Naive thymus-derived CD4-positive, alpha-beta T cell (primary cell): Measurements from ENCODE around the gene ACIN1. TPM values are rescaled to one million over a fixed set of nuclear protein-coding genes. Genes with fewer than 3 reads are reported as not detected.

Experiments used
- ATAC-seq: fragments of 150-1000 bp; cut with Tn5 transposase; 2 replicates; pipeline ENCODE4 v1.10.0; 2021; ENCODE audit warnings: mild to moderate bottlenecking, moderate library complexity
- CTCF ChIA-PET: fragments of 350-600 bp; sonication (Branson Sonifier 250); formaldehyde crosslinking; loops from one replicate; lab custom pipeline; 2021; ENCODE audit warnings: antibody characterized with exemption; lab: Charles Lee
- POLR2A ChIA-PET: fragments of 350-600 bp; sonication (Branson Sonifier 250); formaldehyde crosslinking; loops from one replicate; lab custom pipeline; 2021; ENCODE audit warnings: antibody characterized with exemption, inconsistent platforms; lab: Charles Lee
- DNase-seq, 9 donors: peaks; one replicate each; pipeline versions ENCODE4 v3.0.0 to v3.0.0-alpha.2; 2020 to 2022; ENCODE audit warnings: mixed read lengths in 1 of 9
- H3K27ac ChIP-seq: one replicate; pipeline ENCODE4 v1.7.0; 2013; ENCODE audit warnings: mild to moderate bottlenecking, low read depth, low read length, moderate library complexity
- H3K27me3 ChIP-seq, 2 donors: one replicate each; pipeline ENCODE4 v1.7.0; 2013; ENCODE audit warnings: low read length in 2 of 2, mild to moderate bottlenecking in 2 of 2, moderate library complexity in 2 of 2; ENCODE audit not compliant: control insufficient read depth in 2 of 2, insufficient read depth in 2 of 2
- H3K36me3 ChIP-seq, 3 experiments: 1 replicate in 2 of 3; 2 replicates in 1 of 3; pipeline ENCODE4 v1.7.0; 2013; ENCODE audit warnings: low read length in 3 of 3, mild to moderate bottlenecking in 3 of 3, moderate library complexity in 1 of 3; ENCODE audit not compliant: insufficient read depth in 3 of 3, control insufficient read depth in 2 of 3
- H3K4me1 ChIP-seq, 2 donors: one replicate each; pipeline ENCODE4 v1.7.0; 2013; ENCODE audit warnings: low read length in 2 of 2, mild to moderate bottlenecking in 2 of 2, moderate library complexity in 1 of 2; ENCODE audit not compliant: control insufficient read depth in 2 of 2, insufficient read depth in 2 of 2
- H3K4me3 ChIP-seq: 2 replicates; pipeline ENCODE4 v1.7.0; 2013; ENCODE audit warnings: mild to moderate bottlenecking, low read length
- H3K9me3 ChIP-seq, 3 experiments: 1 replicate in 2 of 3; 2 replicates in 1 of 3; pipeline ENCODE4 v1.7.0; 2013; ENCODE audit warnings: low read length in 3 of 3; ENCODE audit not compliant: control insufficient read depth in 2 of 3
- H3K27ac Mint-ChIP-seq, 9 donors: one replicate each; pipeline ENCODE4 v1.8.0; 2020 to 2022; ENCODE audit warnings: mixed read lengths in 9 of 9, mild to moderate bottlenecking in 8 of 9, moderate library complexity in 5 of 9, inconsistent platforms in 2 of 9
- H3K27me3 Mint-ChIP-seq, 5 donors: one replicate each; pipeline ENCODE4 v1.8.0; 2021 to 2022; ENCODE audit warnings: mixed read lengths in 5 of 5, mild to moderate bottlenecking in 1 of 5
- H3K36me3 Mint-ChIP-seq, 5 donors: one replicate each; pipeline ENCODE4 v1.8.0; 2020 to 2022; ENCODE audit warnings: mixed read lengths in 5 of 5, mild to moderate bottlenecking in 3 of 5, inconsistent platforms in 1 of 5
- H3K4me1 Mint-ChIP-seq, 7 donors: one replicate each; pipeline ENCODE4 v1.8.0; 2020 to 2022; ENCODE audit warnings: mixed read lengths in 7 of 7, mild to moderate bottlenecking in 3 of 7, inconsistent platforms in 1 of 7
- H3K4me3 Mint-ChIP-seq, 10 donors: one replicate each; pipeline ENCODE4 v1.8.0; 2020 to 2022; ENCODE audit warnings: mild to moderate bottlenecking in 10 of 10, mixed read lengths in 10 of 10, moderate library complexity in 6 of 10, inconsistent platforms in 2 of 10
- H3K9me3 Mint-ChIP-seq, 11 donors: one replicate each; pipeline ENCODE4 v1.8.0; 2020 to 2022; ENCODE audit warnings: mixed read lengths in 11 of 11, mild to moderate bottlenecking in 4 of 11, inconsistent platforms in 1 of 11, moderate library complexity in 1 of 11
- intact Hi-C, 2 donors: fragments of 100-400 bp; cut with micrococcal nuclease; formaldehyde crosslinking; loops; one replicate each; pipeline ENCODE4 v1.15.1; 2023
- polyA plus RNA-seq, 2 donors: library from polyadenylated mRNA; unstranded; fragments of 300-500 nt; fragmentation: Illumina TruSeq; gene quantifications; one replicate each; pipeline ENCODE4 v1.2.3, GENCODE V29; 2021
- total RNA-seq, 6 experiments: library from RNA in 5 of 6; stranded (reverse) in 5 of 6; gene quantifications; 1 replicate in 5 of 6; 2 replicates in 1 of 6; pipeline ENCODE4 v1.2.3 and lab custom pipeline; 2021 to 2026

ACIN1 gene
- total and polyA plus RNA-seq, 7 experiments from 2014 or later = 8.7 to 360 (median 241) TPM

GRCh38 chr14:23040100-23040499 lies 54.8 kb downstream of the ACIN1 start:
- no peaks in the 10 kb centered on the region for H3K36me3 ChIP-seq
- H3K27me3 ChIP-seq = no peaks in the 10 kb centered on the region
- H3K27ac Mint-ChIP-seq = no peak overlapping the region
- H3K36me3 Mint-ChIP-seq = peaks cover 0 to 3% (median 0%) of the 10 kb centered on the region in 5 donors
- H3K4me3 Mint-ChIP-seq = no peak overlapping the region
- DNase-seq = no peak
- H3K4me3 ChIP-seq = no peak overlapping the region
- H3K27me3 Mint-ChIP-seq = no peaks in the 10 kb centered on the region
- H3K9me3 Mint-ChIP-seq = peaks cover 0 to 2% (median 0%) of the 10 kb centered on the region in 11 donors
- no peak for ATAC-seq
- intact Hi-C loops = no loop called here
- H3K9me3 ChIP-seq = no peaks in the 10 kb centered on the region
- H3K27ac ChIP-seq = no peak overlapping the region
- ChIA-PET CTCF (interaction anchor here (1.0 to 1.3 kb wide), 4 partner anchors 15 to 53 kb away, joined by 3 to 5 read pairs (median 3); no protein-coding TSS in a partner anchor), POLR2A (interaction anchor here (0.6 to 0.8 kb wide), 5 partner anchors 32 to 1150 kb away, joined by 3 to 6 read pairs (median 3); no protein-coding TSS in a partner anchor)
- peaks cover 4 to 13% (median 8%) of the 10 kb centered on the region in 7 donors for H3K4me1 Mint-ChIP-seq
- H3K4me1 ChIP-seq = peaks cover 0 to 6% of the 10 kb centered on the region in 2 donors

GRCh38 chr14:23035303-23036144 lies 59.4 kb downstream of the ACIN1 start:
- ChIA-PET POLR2A (interaction anchor here (0.6 to 4.3 kb wide), 4 partner anchors 13 to 52 kb away, joined by 3 to 46 read pairs (median 28); no protein-coding TSS in a partner anchor), CTCF (interaction anchor here (1.3 kb wide), 1 partner anchor 29 kb away, joined by 4 read pairs; no protein-coding TSS in a partner anchor)
- Histone ChIP-seq H3K4me3 (peak overlapping the region; percentile 79), H3K27me3 (no peaks in the 10 kb centered on the region), H3K4me1 (peaks cover 9 to 17% of the 10 kb centered on the region in 2 donors), H3K27ac (peak overlapping the region; percentile 83), H3K9me3 (no peaks in the 10 kb centered on the region), H3K36me3 (peaks cover 3 to 20% (median 9%) of the 10 kb centered on the region in 3 experiments)
- H3K36me3 Mint-ChIP-seq = peaks cover 5 to 23% (median 16%) of the 10 kb centered on the region in 5 donors
- peaks cover 22 to 43% (median 29%) of the 10 kb centered on the region in 7 donors for H3K4me1 Mint-ChIP-seq
- peak overlapping the region; percentile 93 to 99 (median 96) for H3K27ac Mint-ChIP-seq
- intact Hi-C loops = loop anchor here (1.0 to 5.0 kb wide), 10 partner anchors 12 to 1407 kb away; partner anchors contain the start of genes OXA1L (in 2 of the 2), LRP10 (in 1 of the 2), PRMT5 (in 1 of the 2) and RBM23 (in 1 of the 2)
- H3K9me3 Mint-ChIP-seq = peaks cover 0 to 2% (median 0%) of the 10 kb centered on the region in 11 donors
- no peaks in the 10 kb centered on the region for H3K27me3 Mint-ChIP-seq
- ATAC-seq (no peak), DNase-seq (no peak)
- H3K4me3 Mint-ChIP-seq = peak overlapping the region; percentile 87 to 96 (median 92)

- Mint-ChIP-seq H3K27me3 (no peaks in the 10 kb centered on the region), H3K36me3 (peaks cover 5 to 23% (median 16%) of the 10 kb centered on the region in 5 donors), H3K9me3 (peaks cover 0 to 2% (median 0%) of the 10 kb centered on the region in 11 donors), H3K4me3 (peak within 1 kb of the TSS; percentile 87 to 96 (median 92)), H3K27ac (peak within 1 kb of the TSS; percentile 93 to 99 (median 96)), H3K4me1 (peaks cover 22 to 43% (median 29%) of the 10 kb centered on the region in 7 donors)
- ATAC-seq = peak; percentile 95
- POLR2A ChIA-PET = interaction anchor here (0.8 to 4.3 kb wide), 6 partner anchors 12 to 251 kb away, joined by 3 to 46 read pairs (median 11); partner anchors contain the start of gene HOMEZ
- Histone ChIP-seq H3K4me1 (peaks cover 9 to 17% of the 10 kb centered on the region in 2 donors), H3K27ac (peak within 1 kb of the TSS; percentile 83), H3K36me3 (peaks cover 3 to 20% (median 9%) of the 10 kb centered on the region in 3 experiments), H3K27me3 (no peaks in the 10 kb centered on the region), H3K4me3 (peak within 1 kb of the TSS; percentile 79), H3K9me3 (no peaks in the 10 kb centered on the region)
- intact Hi-C loops = loop anchor here (1.0 to 5.0 kb wide), 13 partner anchors 11 to 1408 kb away; partner anchors contain the start of genes ACIN1 (in 2 of the 2), C14orf119 (in 2 of the 2), OXA1L (in 2 of the 2) and PRMT5 (in 2 of the 2)
- CTCF ChIA-PET = interaction anchor here (0.7 to 1.9 kb wide), 6 partner anchors 23 to 41 kb away, joined by 3 to 7 read pairs (median 4); partner anchors contain the start of gene CDH24
- peak; percentile 63 to 94 (median 91) for DNase-seq
Measured at GRCh38 chr14:23034498-23035302, 60.2 kb downstream of the ACIN1 start, which contains the start of gene PSMB5. Gene PSMB5 (minus strand): TSS chr14:23034900. CDS start chr14:23034881, 19 bp downstream.

GRCh38 chr14:23033801-23034497 lies 61.0 kb downstream of the ACIN1 start:
- intact Hi-C loops = loop anchor here (1.0 to 2.0 kb wide), 5 partner anchors 61 to 445 kb away; partner anchors contain the start of genes ACIN1 (in 2 of the 2), C14orf119 (in 2 of the 2), RBM23 (in 2 of the 2) and DAD1 (in 1 of the 2)
- ChIA-PET POLR2A (interaction anchor here (0.6 to 4.3 kb wide), 8 partner anchors 11 to 1154 kb away, joined by 3 to 46 read pairs (median 4); partner anchors contain the start of genes HOMEZ and IPO4), CTCF (interaction anchor here (0.7 to 1.9 kb wide), 8 partner anchors 10 to 41 kb away, joined by 3 to 7 read pairs (median 4); partner anchors contain the start of gene CDH24)
- H3K4me1 ChIP-seq = peaks cover 9 to 23% of the 10 kb centered on the region in 2 donors
- no peaks in the 10 kb centered on the region for H3K9me3 ChIP-seq
- Mint-ChIP-seq H3K36me3 (peaks cover 5 to 27% (median 17%) of the 10 kb centered on the region in 5 donors), H3K27ac (peak overlapping the region; percentile 93 to 99 (median 96)), H3K27me3 (no peaks in the 10 kb centered on the region), H3K4me1 (peaks cover 28 to 49% (median 35%) of the 10 kb centered on the region in 7 donors), H3K9me3 (peaks cover 0 to 2% (median 0%) of the 10 kb centered on the region in 11 donors), H3K4me3 (peak overlapping the region; percentile 87 to 96 (median 92))
- no peaks in the 10 kb centered on the region for H3K27me3 ChIP-seq
- H3K36me3 ChIP-seq = peaks cover 3 to 20% (median 9%) of the 10 kb centered on the region in 3 experiments
- DNase-seq = no peak
- ATAC-seq = no peak
- peak overlapping the region; percentile 83 for H3K27ac ChIP-seq
- H3K4me3 ChIP-seq = peak overlapping the region; percentile 79

- Mint-ChIP-seq H3K4me1 (peaks cover 31 to 54% (median 39%) of the 10 kb centered on the region in 7 donors), H3K9me3 (peaks cover 0 to 2% (median 0%) of the 10 kb centered on the region in 11 donors), H3K4me3 (peak overlapping the region; percentile 87 to 96 (median 92)), H3K27me3 (no peaks in the 10 kb centered on the region), H3K27ac (peak overlapping the region; percentile 93 to 99 (median 96)), H3K36me3 (peaks cover 5 to 30% (median 21%) of the 10 kb centered on the region in 5 donors)
- Histone ChIP-seq H3K9me3 (no peaks in the 10 kb centered on the region), H3K4me3 (peak overlapping the region; percentile 13), H3K27ac (peak overlapping the region; percentile 83), H3K4me1 (peaks cover 9 to 29% of the 10 kb centered on the region in 2 donors), H3K36me3 (peaks cover 3 to 20% (median 9%) of the 10 kb centered on the region in 3 experiments), H3K27me3 (no peaks in the 10 kb centered on the region)
- POLR2A ChIA-PET = interaction anchor here (0.6 to 4.3 kb wide), 6 partner anchors 11 to 1155 kb away, joined by 3 to 46 read pairs (median 11); partner anchors contain the start of gene IPO4
- ATAC-seq (no peak), DNase-seq (no peak)
- CTCF ChIA-PET = interaction anchor here (0.7 to 1.9 kb wide), 7 partner anchors 10 to 38 kb away, joined by 3 to 5 read pairs (median 4); partner anchors contain the start of gene CDH24
- intact Hi-C loops = no loop called here
Measured at GRCh38 chr14:23033251-23033727, 61.6 kb downstream of the ACIN1 start.
